Omental fat pad (tissue), 4 donors: ENCODE measurements around the gene CENPM. TPM values are rescaled to one million over a fixed set of nuclear protein-coding genes. Genes with fewer than 3 reads are reported as not detected.

Experiments
- ATAC-seq: fragments of 150-250 bp; one replicate; pipeline ENCODE4 v1.9.1; 2016; ENCODE audit warnings: mild to moderate bottlenecking, moderate library complexity; ENCODE audit not compliant: low FRiP score
- DNase-seq: peaks from one replicate; pipeline ENCODE4 v3.0.0-alpha.2; 2019; ENCODE audit warnings: low spot score
- total RNA-seq, 4 donors: library from RNA; depleted of rRNA; stranded (reverse); fragments of >200 nt; gene quantifications; one replicate each; pipeline ENCODE4 v1.1.0, GENCODE V29; 2016
- TF ChIP-seq, protein P1 (sequence below), 3 donors: fragments of 450-650 bp; IDR thresholded peaks; one replicate each; pipeline ENCODE4 v1.5.1; 2016 to 2017; ENCODE audit warnings: antibody characterized with exemption in 3 of 3, mild to moderate bottlenecking in 3 of 3, moderate library complexity in 2 of 3

Gene CENPM
- total RNA-seq, 4 donors from 2014 or later = 0.84 to 5.4 TPM; not detected in 2

DNA sequence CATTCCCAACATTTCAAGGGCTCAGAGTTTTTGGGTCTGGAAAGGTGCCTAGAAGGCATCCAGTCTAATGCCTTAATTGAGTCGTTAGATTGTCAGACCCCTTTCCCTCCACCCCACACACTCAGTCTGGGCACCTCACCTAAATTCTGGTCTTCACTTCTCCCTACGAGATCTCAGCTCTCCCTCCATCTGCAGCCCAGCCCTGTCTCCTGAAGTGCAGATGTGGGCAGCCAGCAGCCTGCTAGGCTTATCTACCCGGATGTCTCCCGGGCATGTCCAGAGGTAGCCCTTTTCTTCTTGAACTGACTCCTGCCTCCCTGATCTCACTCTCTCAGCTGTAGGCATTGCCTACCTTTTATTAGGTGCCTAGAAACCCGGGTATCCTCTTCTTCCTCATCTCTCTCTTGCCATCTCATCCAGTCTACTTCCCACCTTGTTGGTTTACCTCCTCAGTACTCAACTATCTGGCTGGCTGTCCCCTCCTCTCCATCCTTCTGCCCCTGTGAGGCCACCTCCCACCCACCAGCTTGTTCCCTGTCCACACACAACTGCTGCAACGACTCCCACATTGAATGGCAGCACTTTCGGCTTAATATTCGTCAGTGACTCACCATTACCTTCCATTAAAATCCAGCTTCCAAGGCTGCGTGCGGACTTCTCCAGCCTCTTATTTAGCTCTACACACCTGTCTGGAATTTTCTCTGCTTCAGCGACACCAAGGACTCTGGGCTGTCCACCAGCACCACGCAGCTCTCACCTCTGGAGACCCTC lies 28.5 kb upstream of the CENPM start:
- TF ChIP-seq, protein P1, sequence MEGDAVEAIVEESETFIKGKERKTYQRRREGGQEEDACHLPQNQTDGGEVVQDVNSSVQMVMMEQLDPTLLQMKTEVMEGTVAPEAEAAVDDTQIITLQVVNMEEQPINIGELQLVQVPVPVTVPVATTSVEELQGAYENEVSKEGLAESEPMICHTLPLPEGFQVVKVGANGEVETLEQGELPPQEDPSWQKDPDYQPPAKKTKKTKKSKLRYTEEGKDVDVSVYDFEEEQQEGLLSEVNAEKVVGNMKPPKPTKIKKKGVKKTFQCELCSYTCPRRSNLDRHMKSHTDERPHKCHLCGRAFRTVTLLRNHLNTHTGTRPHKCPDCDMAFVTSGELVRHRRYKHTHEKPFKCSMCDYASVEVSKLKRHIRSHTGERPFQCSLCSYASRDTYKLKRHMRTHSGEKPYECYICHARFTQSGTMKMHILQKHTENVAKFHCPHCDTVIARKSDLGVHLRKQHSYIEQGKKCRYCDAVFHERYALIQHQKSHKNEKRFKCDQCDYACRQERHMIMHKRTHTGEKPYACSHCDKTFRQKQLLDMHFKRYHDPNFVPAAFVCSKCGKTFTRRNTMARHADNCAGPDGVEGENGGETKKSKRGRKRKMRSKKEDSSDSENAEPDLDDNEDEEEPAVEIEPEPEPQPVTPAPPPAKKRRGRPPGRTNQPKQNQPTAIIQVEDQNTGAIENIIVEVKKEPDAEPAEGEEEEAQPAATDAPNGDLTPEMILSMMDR (IDR thresholded peaks at IDR 0.05) = no peak
- ATAC-seq (no peak), DNase-seq (no peak)

DNA sequence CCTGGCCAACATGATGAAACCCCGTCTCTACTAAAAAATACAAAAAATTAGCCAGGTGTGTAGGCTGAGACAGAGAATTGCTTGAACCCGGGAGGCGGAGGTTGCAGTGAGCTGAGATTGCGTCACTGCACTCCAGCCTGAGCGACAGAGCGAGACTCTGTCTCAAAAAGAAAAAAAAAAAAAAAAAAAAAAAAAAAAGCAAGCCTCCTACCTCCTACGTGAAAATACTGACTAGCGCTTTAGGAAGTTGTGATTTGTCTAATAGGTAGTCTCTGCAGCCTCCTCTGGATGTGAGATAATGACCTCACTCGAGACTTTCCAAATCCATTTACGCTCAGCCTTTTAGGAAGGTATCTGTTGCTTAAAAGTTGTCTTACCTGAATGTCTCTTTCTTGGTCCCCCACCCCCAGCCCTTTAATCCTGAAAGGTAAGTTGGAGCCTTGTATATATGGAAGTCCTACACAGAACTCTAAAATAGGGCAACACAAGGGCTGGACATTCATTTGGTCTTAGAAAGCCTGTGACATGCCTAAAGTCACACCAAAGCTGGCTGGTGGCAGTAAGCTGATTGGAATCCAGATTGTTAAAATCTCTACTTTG lies 27.8 kb upstream of the CENPM start:
- DNase-seq (no peak), ATAC-seq (no peak)
- TF ChIP-seq, protein P1 (IDR thresholded peaks at IDR 0.05) = no peak

DNA sequence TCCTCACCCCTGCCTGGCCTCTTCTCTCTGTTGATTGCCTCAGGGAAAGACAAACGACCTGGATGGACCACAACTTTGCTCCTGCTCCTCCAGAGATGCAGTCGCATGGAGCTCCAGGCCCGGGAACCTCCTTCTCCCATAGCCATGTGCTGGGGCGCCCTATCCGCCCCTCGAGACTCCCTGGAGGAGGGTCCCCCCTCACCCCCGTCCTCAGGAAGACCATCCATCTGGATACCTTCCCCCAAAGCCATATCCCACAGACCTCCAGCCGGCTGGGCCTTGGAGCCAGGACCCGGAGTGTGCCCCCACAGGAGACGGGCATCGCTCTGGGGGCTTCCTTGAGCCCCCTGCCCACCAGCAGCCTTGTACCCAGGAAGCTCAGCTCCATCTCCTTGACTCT lies 24.5 kb upstream of the CENPM start:
- DNase-seq (no peak), ATAC-seq (no peak)
- TF ChIP-seq, protein P1 (IDR thresholded peaks at IDR 0.05) = no peak

DNA sequence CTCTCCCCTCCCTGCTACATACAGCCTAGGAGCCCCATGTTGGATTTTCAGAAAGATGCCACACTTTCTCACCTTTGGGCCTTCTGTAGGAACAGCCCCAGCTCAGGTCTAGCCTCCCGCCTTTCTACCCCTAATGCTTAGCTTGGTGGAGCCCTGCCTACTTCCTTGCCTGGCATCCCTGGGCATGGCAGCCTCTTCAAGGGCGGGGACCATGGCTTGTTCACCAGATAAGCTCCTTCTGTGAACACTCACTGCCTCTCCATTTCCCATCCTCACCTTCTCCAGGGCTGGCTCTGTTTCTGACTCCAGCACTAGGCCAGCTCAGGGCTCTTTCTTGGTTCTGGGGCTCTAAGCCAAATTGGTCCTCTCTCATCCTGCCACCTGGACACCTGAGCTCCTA lies 23.6 kb upstream of the CENPM start:
- ATAC-seq = no peak
- TF ChIP-seq, protein P1 (IDR thresholded peaks at IDR 0.05) = no peak

DNA sequence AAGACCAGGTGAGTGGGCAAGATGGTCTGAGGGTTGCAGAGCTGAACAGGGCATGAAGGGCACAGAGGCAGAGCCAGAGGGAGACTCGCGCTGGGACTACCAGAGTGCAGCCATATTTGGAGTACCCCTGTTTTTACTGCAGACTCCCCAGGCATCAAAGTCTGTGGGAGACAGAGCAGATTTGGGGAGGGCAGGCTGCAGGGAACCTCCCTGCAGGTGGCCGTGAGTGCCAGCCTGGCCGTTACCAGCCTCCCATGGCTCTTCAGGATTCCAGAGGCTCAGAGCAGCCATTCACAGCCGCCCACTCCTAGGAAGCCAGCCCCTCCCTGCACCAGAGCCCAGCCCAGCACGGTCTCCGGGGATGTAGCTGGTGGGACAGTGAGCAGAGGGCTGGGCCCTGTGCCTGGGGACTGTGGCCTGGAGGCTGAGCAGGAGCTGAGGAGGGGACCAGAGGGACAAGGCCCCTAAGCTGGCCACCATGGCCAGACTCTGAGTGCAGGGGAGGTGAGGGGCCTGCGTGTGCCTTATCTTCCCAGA lies 22.2 kb upstream of the CENPM start, which contains the start of gene SEPTIN3:
SEPTIN3 (plus strand) TSS at position 334 of the 537 bp plus-strand sequence. CDS start 2,050 bp downstream, outside the sequence.
- ATAC-seq = no peak
- no peak for DNase-seq
- TF ChIP-seq, protein P1 (IDR thresholded peaks at IDR 0.05) = no peak

More for the DNA sequence above, 23.6 kb upstream of the CENPM start:
- no peak for DNase-seq

DNA sequence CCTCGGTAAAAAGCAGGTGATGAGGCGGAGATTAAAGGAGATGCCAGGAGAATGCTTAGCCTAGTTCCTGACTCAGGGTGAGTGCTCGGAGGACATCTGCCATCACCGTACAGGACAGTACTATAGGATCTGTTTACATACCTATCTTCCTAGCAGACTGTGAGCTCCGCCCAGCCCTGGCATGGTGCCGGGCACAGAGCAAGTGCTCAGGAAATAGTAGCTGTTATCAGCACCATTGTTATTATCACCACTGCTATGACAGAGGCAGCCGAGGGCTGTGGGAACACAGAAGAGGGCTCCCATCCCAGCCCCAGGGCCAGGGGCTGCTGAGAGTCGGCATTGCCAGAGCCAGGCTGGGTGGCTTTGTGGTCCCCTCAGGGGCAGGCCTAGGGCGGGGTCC lies 21.6 kb upstream of the CENPM start:
- DNase-seq = no peak
- no peak for ATAC-seq
- TF ChIP-seq, protein P1 (IDR thresholded peaks at IDR 0.05) = no peak
